ENCODE measurements around the gene PKD2L2. TPM values are rescaled to one million over a fixed set of nuclear protein-coding genes. Genes with fewer than 3 reads are reported as not detected.

Gene PKD2L2
- not detected in 2 replicates for total RNA-seq

DNA sequence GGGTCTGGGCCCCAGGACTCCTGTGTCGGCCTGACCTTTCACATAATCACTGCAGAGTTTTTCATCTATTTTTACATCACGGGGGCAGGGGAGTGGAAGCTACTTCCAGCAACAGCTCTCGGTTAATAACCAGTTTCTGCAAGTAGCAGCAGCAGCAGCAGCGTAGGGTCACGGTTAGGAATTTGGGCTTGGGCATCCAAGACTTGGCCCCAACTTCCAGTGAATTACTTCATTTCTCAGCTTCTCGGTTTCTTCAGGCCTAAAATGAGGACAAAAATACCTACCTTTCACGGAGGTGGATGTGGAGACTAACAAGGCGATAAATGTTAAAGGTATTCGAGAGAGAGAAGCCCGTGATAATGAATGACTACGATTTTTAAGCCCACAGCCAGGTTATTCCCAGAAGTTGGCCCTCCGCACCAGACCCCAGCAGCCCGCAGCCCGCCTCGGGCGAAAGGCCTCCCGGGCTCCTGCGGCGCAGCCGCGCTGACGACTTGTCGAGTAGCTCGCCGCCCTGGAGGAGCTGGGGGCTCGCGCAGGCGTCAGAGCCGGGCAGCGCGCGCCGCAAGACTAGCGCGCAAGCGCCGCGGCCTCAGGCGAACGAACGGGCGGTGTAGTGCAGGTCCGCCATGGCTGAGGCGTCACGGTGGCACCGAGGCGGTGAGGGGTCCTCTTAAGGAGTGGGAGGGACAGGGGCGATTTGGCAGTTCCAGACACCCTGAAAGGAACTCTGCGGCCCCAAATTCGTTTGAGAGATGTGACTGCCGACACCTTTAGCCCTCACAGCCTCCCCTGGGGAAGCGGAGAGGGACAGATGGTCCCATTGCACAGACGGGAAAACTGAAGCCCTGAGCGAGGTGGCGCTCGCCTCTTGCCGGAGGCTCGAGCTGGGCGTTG, at the start of gene PKD2L2:
Gene PKD2L2, plus strand, starts transcription at position 595 of the 897 bp plus-strand sequence. Its CDS starts 35 bp downstream, at position 630.

DNA sequence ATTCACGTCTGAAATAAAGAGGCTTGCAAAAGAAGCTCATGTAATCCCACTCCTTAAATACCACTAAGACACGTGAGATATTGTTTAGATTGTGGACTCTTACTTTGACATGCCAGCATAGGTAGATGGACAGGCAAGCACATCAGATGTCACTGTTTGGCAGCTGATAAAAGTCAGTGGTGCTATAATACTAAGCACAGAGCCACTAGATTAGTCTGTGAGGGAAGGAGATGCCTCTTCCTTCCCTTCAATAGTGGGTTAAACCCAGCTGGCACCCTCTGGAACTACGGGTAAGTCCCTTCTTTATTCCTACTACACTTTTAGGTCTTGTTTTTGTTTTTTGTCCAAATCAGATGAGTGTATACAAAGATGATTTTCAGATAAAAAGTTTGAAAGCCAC, 21.6 kb upstream of the PKD2L2 start, which contains the start of gene MYOT:
Gene MYOT, plus strand, starts transcription at position 197 of the 400 bp plus-strand sequence. CDS start 2,792 bp downstream, outside the sequence.

Other genes starting within 250 kb of the PKD2L2 start
- gene KLHL3, start 153.4 kb upstream of the PKD2L2 start, total RNA-seq: 0.79 and 1.6 TPM in 2 replicates
- gene HNRNPA0, start 135.1 kb upstream of the PKD2L2 start, total RNA-seq: 8.3 and 10.3 TPM in 2 replicates
- gene MYOT, start 21.6 kb upstream of the PKD2L2 start, total RNA-seq: not detected in 2 replicates
- gene FAM13B, start 143.6 kb downstream of the PKD2L2 start, total RNA-seq: 1.6 and 3.2 TPM in 2 replicates
- gene WNT8A, start 194.6 kb downstream of the PKD2L2 start, total RNA-seq: not detected in 2 replicates
- gene NME5, start 250.0 kb downstream of the PKD2L2 start, total RNA-seq: 1.2 and 2.8 TPM in 2 replicates